ENCODE results near the gene DNAJB13. TPM values are rescaled to one million over a fixed set of nuclear protein-coding genes. Genes with fewer than 3 reads are reported as not detected.

DNAJB13 gene
- total and polyA plus RNA-seq, 3 experiments from 2014 or later: 0.31 to 0.44 TPM; not detected in 1

DNA sequence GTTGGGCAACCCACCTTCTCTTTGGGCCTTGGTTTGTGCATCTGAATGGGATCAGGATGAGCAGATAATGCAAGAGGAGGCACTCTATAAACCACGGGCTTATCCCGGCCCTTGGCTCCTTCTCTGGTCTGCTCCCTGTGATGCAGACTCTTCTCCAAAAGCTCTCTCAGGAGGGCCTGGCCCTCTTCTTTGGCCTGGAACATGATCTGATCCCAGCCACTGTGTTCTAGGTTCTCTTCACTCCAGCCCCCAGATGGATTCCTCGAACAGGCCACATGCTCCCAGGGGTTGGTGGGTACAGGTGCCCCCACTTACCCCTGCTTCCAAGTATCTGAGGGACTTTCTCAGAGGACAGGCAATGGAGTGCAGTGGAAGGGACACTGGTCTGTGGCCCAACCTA lies 66.8 kb downstream of the DNAJB13 start:
- Mint-ChIP-seq H3K27me3 (no peaks in the 10 kb centered on the region), H3K9me3 (no peaks in the 10 kb centered on the region), H3K36me3 (peaks cover 8 to 27% (median 12%) of the 10 kb centered on the region in 3 donors), H3K4me3 (no peak overlapping the region), H3K27ac (peak overlapping the region in 2 of 8 donors; percentile 17 to 50), H3K4me1 (peaks cover 30 to 54% (median 44%) of the 10 kb centered on the region in 3 donors)
- Histone ChIP-seq H3K36me3 (ENCODE audit: insufficient read depth, low read length) (no peaks in the 10 kb centered on the region), H3K27ac (ENCODE audit: low read depth, low read length) (no peak overlapping the region), H3K27me3 (ENCODE audit: insufficient read depth, low read length, poor library complexity, severe bottlenecking) (no peaks in the 10 kb centered on the region), H3K9me3 (ENCODE audit: low read length) (no peaks in the 10 kb centered on the region), H3K4me1 (ENCODE audit: insufficient read depth, low read length) (peaks cover 72% of the 10 kb centered on the region), H3K4me3 (ENCODE audit: low read length) (no peak overlapping the region)
- ChIA-PET POLR2A (no interaction called here), CTCF (no interaction called here)
- no peak for DNase-seq

DNA sequence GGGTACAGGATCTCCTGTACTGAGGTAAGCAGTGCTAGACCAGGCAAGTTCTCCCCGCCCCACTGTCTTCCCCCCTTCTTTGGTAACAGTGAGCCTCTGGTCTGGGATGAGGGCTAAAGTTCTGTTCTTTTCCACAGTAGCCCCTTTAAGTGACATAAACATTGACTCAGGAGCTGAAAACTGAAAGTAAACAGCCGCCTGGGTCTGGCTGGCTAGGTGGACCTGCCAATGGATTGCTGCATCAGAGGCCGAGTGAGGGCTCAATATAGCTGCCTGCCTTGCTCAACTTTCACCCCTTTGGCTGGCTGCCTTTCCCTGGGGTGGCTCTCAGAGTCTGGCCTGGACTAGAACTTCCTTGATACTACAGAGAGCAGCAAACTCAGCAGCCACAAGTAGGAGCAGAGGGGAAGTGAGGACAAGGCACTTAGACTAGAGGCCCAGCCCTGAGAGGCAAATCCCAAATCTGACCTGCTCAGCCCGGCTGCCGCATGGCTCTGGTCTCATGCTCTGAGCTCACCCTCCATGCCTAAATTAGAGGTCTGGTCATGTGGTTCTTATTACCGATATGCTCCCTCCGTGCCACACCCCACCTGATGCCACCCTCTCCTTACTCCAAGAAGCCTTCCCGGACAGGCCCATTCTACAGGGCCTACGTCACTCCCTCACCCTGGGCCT lies 67.6 kb downstream of the DNAJB13 start:
- no peak overlapping the region for H3K4me3 ChIP-seq (ENCODE audit: low read length)
- DNase-seq: no peak
- ChIA-PET POLR2A (interaction anchor here (1.2 kb wide), 1 partner anchor 13 kb away, joined by 4 read pairs; no protein-coding TSS in a partner anchor), CTCF (interaction anchor here (0.6 to 1.8 kb wide), 4 partner anchors 13 to 36 kb away, joined by 3 to 4 read pairs (median 4); no protein-coding TSS in a partner anchor)
- no peaks in the 10 kb centered on the region for H3K36me3 ChIP-seq (ENCODE audit: insufficient read depth, low read length)
- peaks cover 9 to 33% (median 14%) of the 10 kb centered on the region in 3 donors for H3K36me3 Mint-ChIP-seq
- H3K27me3 Mint-ChIP-seq: no peaks in the 10 kb centered on the region
- peak overlapping the region in 1 of 7 donors; percentile 68 for H3K4me3 Mint-ChIP-seq
- no peak overlapping the region for H3K27ac ChIP-seq (ENCODE audit: low read depth, low read length)
- no peaks in the 10 kb centered on the region for H3K9me3 Mint-ChIP-seq
- no peaks in the 10 kb centered on the region for H3K9me3 ChIP-seq (ENCODE audit: low read length)
- peaks cover 29 to 51% (median 37%) of the 10 kb centered on the region in 3 donors for H3K4me1 Mint-ChIP-seq
- H3K27ac Mint-ChIP-seq: peak overlapping the region in 4 of 8 donors; percentile 17 to 75 (median 64)
- H3K27me3 ChIP-seq (ENCODE audit: insufficient read depth, low read length, poor library complexity, severe bottlenecking): no peaks in the 10 kb centered on the region
- peaks cover 64% of the 10 kb centered on the region for H3K4me1 ChIP-seq (ENCODE audit: insufficient read depth, low read length)

DNA sequence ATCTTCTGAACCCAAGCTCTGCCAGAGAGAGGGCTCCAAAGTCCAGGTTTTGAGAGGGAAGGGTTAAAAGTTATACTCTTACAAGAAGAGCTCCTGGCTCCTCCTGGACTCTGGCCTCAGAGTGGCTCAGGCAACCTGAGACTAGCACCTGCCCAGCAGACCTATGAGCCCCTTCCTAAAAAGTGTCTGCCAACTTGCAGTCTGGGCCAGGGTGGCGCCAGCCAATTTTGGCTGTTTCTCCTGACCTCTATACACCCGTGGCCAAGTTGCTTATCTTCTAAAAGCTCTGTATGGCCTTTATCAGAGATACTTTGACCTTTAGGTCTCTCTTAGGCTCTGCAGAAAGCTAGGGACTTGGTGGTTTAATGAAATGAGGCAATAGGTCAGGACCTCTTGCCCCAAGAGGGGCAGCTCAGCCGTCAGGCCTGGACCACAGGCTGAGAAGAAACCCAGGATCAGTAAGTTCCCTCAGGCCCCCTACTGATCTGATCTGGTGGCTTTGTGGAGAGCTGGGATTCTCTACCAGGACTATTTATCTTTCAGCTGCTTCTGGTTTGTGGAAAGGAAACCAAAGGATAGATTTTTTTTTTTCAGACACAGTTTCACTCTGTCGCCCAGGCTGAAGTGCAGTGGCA lies 68.4 kb downstream of the DNAJB13 start:
- Histone ChIP-seq H3K27ac (ENCODE audit: low read depth, low read length) (no peak overlapping the region), H3K27me3 (ENCODE audit: insufficient read depth, low read length, poor library complexity, severe bottlenecking) (no peaks in the 10 kb centered on the region), H3K36me3 (ENCODE audit: insufficient read depth, low read length) (no peaks in the 10 kb centered on the region), H3K4me3 (ENCODE audit: low read length) (no peak overlapping the region), H3K9me3 (ENCODE audit: low read length) (no peaks in the 10 kb centered on the region), H3K4me1 (ENCODE audit: insufficient read depth, low read length) (peaks cover 57% of the 10 kb centered on the region)
- Mint-ChIP-seq H3K9me3 (no peaks in the 10 kb centered on the region), H3K27me3 (no peaks in the 10 kb centered on the region), H3K27ac (peak overlapping the region in 3 of 8 donors; percentile 59 to 95 (median 87)), H3K4me1 (peaks cover 26 to 52% (median 30%) of the 10 kb centered on the region in 3 donors), H3K36me3 (peaks cover 15 to 39% (median 17%) of the 10 kb centered on the region in 3 donors), H3K4me3 (peak overlapping the region in 4 of 7 donors; percentile 7 to 84 (median 58))
- ChIA-PET POLR2A (interaction anchor here (1.2 kb wide), 1 partner anchor 14 kb away, joined by 4 read pairs; no protein-coding TSS in a partner anchor), CTCF (interaction anchor here (1.3 to 1.8 kb wide), 4 partner anchors 13 to 56 kb away, joined by 3 to 5 read pairs (median 4); no protein-coding TSS in a partner anchor)
- DNase-seq: no peak

DNA sequence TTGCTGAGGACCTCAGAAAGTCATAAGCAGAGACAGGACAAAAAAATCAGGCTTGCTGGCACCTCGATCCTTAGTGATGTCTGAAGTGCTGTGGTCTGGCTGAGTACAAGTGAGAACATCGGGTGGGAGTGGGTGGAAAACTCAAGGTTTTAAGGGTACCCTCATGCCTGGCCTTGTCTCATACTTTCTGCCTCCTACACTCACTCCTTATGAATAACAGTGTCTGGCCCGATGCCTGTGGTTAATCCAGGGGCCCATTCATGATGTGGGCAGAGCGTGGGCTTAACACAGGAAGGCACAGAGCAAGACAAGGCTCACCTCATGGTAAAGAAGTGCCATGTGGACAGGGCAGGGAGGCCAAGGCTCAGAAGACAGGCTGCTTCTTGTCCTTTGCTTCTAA lies 69.0 kb downstream of the DNAJB13 start:
- H3K27ac ChIP-seq (ENCODE audit: low read depth, low read length): no peak overlapping the region
- CTCF ChIA-PET: interaction anchor here (1.3 to 1.8 kb wide), 4 partner anchors 13 to 56 kb away, joined by 3 to 5 read pairs (median 4); no protein-coding TSS in a partner anchor
- peaks cover 15 to 39% (median 20%) of the 10 kb centered on the region in 3 donors for H3K36me3 Mint-ChIP-seq

More for the DNA sequence above, 69.0 kb downstream of the DNAJB13 start:
- Mint-ChIP-seq H3K27me3 (no peaks in the 10 kb centered on the region), H3K4me1 (peaks cover 23 to 47% (median 26%) of the 10 kb centered on the region in 3 donors), H3K9me3 (no peaks in the 10 kb centered on the region), H3K4me3 (peak overlapping the region in 4 of 7 donors; percentile 7 to 84 (median 58)), H3K27ac (peak overlapping the region in 4 of 8 donors; percentile 59 to 95 (median 74))
- no peaks in the 10 kb centered on the region for H3K9me3 ChIP-seq (ENCODE audit: low read length)
- no peaks in the 10 kb centered on the region for H3K36me3 ChIP-seq (ENCODE audit: insufficient read depth, low read length)
- H3K27me3 ChIP-seq (ENCODE audit: insufficient read depth, low read length, poor library complexity, severe bottlenecking): no peaks in the 10 kb centered on the region
- POLR2A ChIA-PET: no interaction called here
- H3K4me3 ChIP-seq (ENCODE audit: low read length): no peak overlapping the region
- H3K4me1 ChIP-seq (ENCODE audit: insufficient read depth, low read length): peaks cover 51% of the 10 kb centered on the region
- no peak for DNase-seq

Other genes starting within 250 kb of the DNAJB13 start
- gene RAB6A, start 190.0 kb upstream of the DNAJB13 start, total RNA-seq: 10 to 100 TPM; 66.9 to 69.9 TPM
- gene RAB6A, start 190.0 kb upstream of the DNAJB13 start, polyA plus RNA-seq: 125 TPM
- gene MRPL48, start 163.2 kb upstream of the DNAJB13 start, total RNA-seq: 10 to 100 TPM; 63.1 to 66.7 TPM
- 56.8 TPM for gene MRPL48, start 163.2 kb upstream of the DNAJB13 start, polyA plus RNA-seq
- 100 to 1,000 TPM; 106 TPM for gene COA4, start 74.2 kb upstream of the DNAJB13 start, total RNA-seq
- gene COA4, start 74.2 kb upstream of the DNAJB13 start, polyA plus RNA-seq: 59.8 TPM
- 10 to 100 TPM; 27.1 to 29.5 TPM for gene PAAF1, start 74.0 kb upstream of the DNAJB13 start, total RNA-seq
- gene PAAF1, start 74.0 kb upstream of the DNAJB13 start, polyA plus RNA-seq: 18.9 TPM
- 100 to 1,000 TPM; 279 to 295 TPM for gene UCP2, start 31.8 kb downstream of the DNAJB13 start, total RNA-seq
- gene UCP2, start 31.8 kb downstream of the DNAJB13 start, polyA plus RNA-seq: 962 TPM
- 1 to 10 TPM; 2.8 to 2.9 TPM for gene UCP3, start 58.1 kb downstream of the DNAJB13 start, total RNA-seq
- gene UCP3, start 58.1 kb downstream of the DNAJB13 start, polyA plus RNA-seq: 0.36 TPM
- gene C2CD3, start 220.0 kb downstream of the DNAJB13 start, total RNA-seq: 10 to 100 TPM; 35.6 to 41.7 TPM
- gene C2CD3, start 220.0 kb downstream of the DNAJB13 start, polyA plus RNA-seq: 9.1 TPM
- 10 to 100 TPM; 33.0 to 42.0 TPM for gene PPME1, start 220.3 kb downstream of the DNAJB13 start, total RNA-seq
- 20.9 TPM for gene PPME1, start 220.3 kb downstream of the DNAJB13 start, polyA plus RNA-seq

All from CD8-positive, alpha-beta memory T cell (primary cell).